ENCODE data around the gene VWA3B. TPM values are rescaled to one million over a fixed set of nuclear protein-coding genes. Genes with fewer than 3 reads are reported as not detected.

Gene VWA3B
- total RNA-seq, 6 donors from 2014 or later, result 0.72 to 25.3 (median 5.3) TPM

- Histone ChIP-seq H3K27me3 (no peaks in the 10 kb centered on the region), H3K9me3 (no peaks in the 10 kb centered on the region), H3K4me1 (no peaks in the 10 kb centered on the region), H3K27ac (no peak overlapping the region), H3K4me3 (no peak overlapping the region), H3K36me3 (no peaks in the 10 kb centered on the region)
- DNase-seq (no peak), ATAC-seq (ENCODE audit: low FRiP score in 2 of 2) (no peak)
- 66 to 69% methylated on average over 6 of the region's 6 CpGs for WGBS, 2 donors
- TF ChIP-seq POLR2A (IDR thresholded peaks at IDR 0.05) (no peak), POLR2AphosphoS5 (IDR thresholded peaks at IDR 0.05) (no peak), EP300 (IDR thresholded peaks at IDR 0.05) (no peak), CTCF (IDR thresholded peaks at IDR 0.05) (no peak)
These were observed 27.8 kb downstream of the VWA3B start for GRCh38 chr2:98114643-98115330.

GRCh38 chr2:98118161-98118560 is 31.2 kb downstream of the VWA3B start:
- WGBS, 2 donors, result 80 to 84% methylated on average over 4 of the region's 4 CpGs
- TF ChIP-seq POLR2A (IDR thresholded peaks at IDR 0.05), result no peak
- TF ChIP-seq EP300 (IDR thresholded peaks at IDR 0.05), result no peak
- TF ChIP-seq CTCF (IDR thresholded peaks at IDR 0.05), result no peak
- TF ChIP-seq POLR2AphosphoS5 (IDR thresholded peaks at IDR 0.05), result no peak
- H3K4me3 ChIP-seq, result no peak overlapping the region
- H3K9me3 ChIP-seq, result no peaks in the 10 kb centered on the region
- ATAC-seq (ENCODE audit: low FRiP score in 2 of 2) (peak in 1 of 2 donors; percentile 50), DNase-seq (no peak)
- no peak overlapping the region for H3K27ac ChIP-seq
- H3K27me3 ChIP-seq, result no peaks in the 10 kb centered on the region
- H3K36me3 ChIP-seq, result no peaks in the 10 kb centered on the region
- no peaks in the 10 kb centered on the region for H3K4me1 ChIP-seq

GRCh38 chr2:98118852-98119251 is 31.9 kb downstream of the VWA3B start:
- no peak overlapping the region for H3K4me3 ChIP-seq
- no peaks in the 10 kb centered on the region for H3K4me1 ChIP-seq
- no peaks in the 10 kb centered on the region for H3K27me3 ChIP-seq
- TF ChIP-seq CTCF (IDR thresholded peaks at IDR 0.05) (no peak), POLR2AphosphoS5 (IDR thresholded peaks at IDR 0.05) (no peak), EP300 (IDR thresholded peaks at IDR 0.05) (no peak), POLR2A (IDR thresholded peaks at IDR 0.05) (no peak)
- no peak overlapping the region for H3K27ac ChIP-seq
- 40 to 41% methylated on average over 2 of the region's 2 CpGs for WGBS, 2 donors
- DNase-seq (no peak), ATAC-seq (ENCODE audit: low FRiP score in 2 of 2) (no peak)
- H3K36me3 ChIP-seq, result no peaks in the 10 kb centered on the region
- H3K9me3 ChIP-seq, result no peaks in the 10 kb centered on the region

GRCh38 chr2:98121149-98121548 is 34.2 kb downstream of the VWA3B start:
- ATAC-seq (ENCODE audit: low FRiP score in 2 of 2), result no peak
- Histone ChIP-seq H3K4me3 (no peak overlapping the region), H3K36me3 (no peaks in the 10 kb centered on the region), H3K27me3 (no peaks in the 10 kb centered on the region), H3K9me3 (no peaks in the 10 kb centered on the region), H3K27ac (no peak overlapping the region), H3K4me1 (no peaks in the 10 kb centered on the region)
- no peak for TF ChIP-seq CTCF (IDR thresholded peaks at IDR 0.05)
- no peak for TF ChIP-seq EP300 (IDR thresholded peaks at IDR 0.05)
- no peak for TF ChIP-seq POLR2A (IDR thresholded peaks at IDR 0.05)
- no peak for TF ChIP-seq POLR2AphosphoS5 (IDR thresholded peaks at IDR 0.05)
- no peak for DNase-seq
- 69 to 83% methylated on average over 5 to 8 of the region's 8 CpGs for WGBS, 2 donors

- no peak for ATAC-seq (ENCODE audit: low FRiP score in 2 of 2)
- 60 to 67% methylated on average over 3 of the region's 3 CpGs for WGBS, 2 donors
- Histone ChIP-seq H3K9me3 (no peaks in the 10 kb centered on the region), H3K4me1 (no peaks in the 10 kb centered on the region), H3K4me3 (no peak overlapping the region), H3K27me3 (no peaks in the 10 kb centered on the region), H3K36me3 (no peaks in the 10 kb centered on the region), H3K27ac (no peak overlapping the region)
- no peak for TF ChIP-seq POLR2AphosphoS5 (IDR thresholded peaks at IDR 0.05)
- TF ChIP-seq CTCF (IDR thresholded peaks at IDR 0.05), result no peak
- no peak for TF ChIP-seq POLR2A (IDR thresholded peaks at IDR 0.05)
- no peak for TF ChIP-seq EP300 (IDR thresholded peaks at IDR 0.05)
- no peak for DNase-seq
These were observed 35.6 kb downstream of the VWA3B start for GRCh38 chr2:98122524-98122923.

Measured in upper lobe of left lung (tissue), 6 donors.